Retinal pigment epithelial cell (primary cell): Measurements from ENCODE around the gene RCVRN.

Experiments used
- DNase-seq: peaks from one replicate; pipeline ENCODE4 v3.0.0-alpha.2; 2010; ENCODE audit warnings: low read depth
- H3K4me3 ChIP-seq: 2 replicates; pipeline ENCODE4 v1.5.1; 2011; ENCODE audit warnings: mild to moderate bottlenecking, low read length, control low read depth, moderate library complexity
- TF ChIP-seq, protein P1 (sequence below): conservative IDR thresholded peaks from 2 replicates; pipeline ENCODE4 v1.5.1; 2011; ENCODE audit warnings: low read depth, low read length, control low read depth, inconsistent platforms

Gene RCVRN

DNA sequence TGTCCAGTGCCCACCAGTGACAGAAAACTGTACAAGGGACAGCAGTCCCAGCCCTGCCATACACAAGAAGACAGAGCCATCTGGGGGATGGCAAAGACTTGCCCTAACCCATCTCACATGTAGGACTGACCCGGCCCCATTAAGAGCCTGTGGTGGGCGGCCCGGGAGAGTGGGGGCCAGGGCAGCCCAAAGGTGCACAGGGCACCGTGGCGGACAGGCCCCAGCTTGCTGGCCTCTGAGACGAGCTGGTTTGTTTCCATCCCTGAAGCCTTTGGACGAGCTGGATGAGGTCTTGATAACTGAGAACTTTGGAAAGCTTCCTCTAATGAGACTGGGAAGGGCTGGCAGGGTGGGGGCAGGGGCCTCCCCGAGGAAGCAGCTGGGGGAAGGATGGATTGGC is 11.0 kb upstream of the RCVRN start:
- no peak overlapping the region for H3K4me3 ChIP-seq
- TF ChIP-seq, protein P1, sequence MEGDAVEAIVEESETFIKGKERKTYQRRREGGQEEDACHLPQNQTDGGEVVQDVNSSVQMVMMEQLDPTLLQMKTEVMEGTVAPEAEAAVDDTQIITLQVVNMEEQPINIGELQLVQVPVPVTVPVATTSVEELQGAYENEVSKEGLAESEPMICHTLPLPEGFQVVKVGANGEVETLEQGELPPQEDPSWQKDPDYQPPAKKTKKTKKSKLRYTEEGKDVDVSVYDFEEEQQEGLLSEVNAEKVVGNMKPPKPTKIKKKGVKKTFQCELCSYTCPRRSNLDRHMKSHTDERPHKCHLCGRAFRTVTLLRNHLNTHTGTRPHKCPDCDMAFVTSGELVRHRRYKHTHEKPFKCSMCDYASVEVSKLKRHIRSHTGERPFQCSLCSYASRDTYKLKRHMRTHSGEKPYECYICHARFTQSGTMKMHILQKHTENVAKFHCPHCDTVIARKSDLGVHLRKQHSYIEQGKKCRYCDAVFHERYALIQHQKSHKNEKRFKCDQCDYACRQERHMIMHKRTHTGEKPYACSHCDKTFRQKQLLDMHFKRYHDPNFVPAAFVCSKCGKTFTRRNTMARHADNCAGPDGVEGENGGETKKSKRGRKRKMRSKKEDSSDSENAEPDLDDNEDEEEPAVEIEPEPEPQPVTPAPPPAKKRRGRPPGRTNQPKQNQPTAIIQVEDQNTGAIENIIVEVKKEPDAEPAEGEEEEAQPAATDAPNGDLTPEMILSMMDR = no peak
- DNase-seq = no peak

DNA sequence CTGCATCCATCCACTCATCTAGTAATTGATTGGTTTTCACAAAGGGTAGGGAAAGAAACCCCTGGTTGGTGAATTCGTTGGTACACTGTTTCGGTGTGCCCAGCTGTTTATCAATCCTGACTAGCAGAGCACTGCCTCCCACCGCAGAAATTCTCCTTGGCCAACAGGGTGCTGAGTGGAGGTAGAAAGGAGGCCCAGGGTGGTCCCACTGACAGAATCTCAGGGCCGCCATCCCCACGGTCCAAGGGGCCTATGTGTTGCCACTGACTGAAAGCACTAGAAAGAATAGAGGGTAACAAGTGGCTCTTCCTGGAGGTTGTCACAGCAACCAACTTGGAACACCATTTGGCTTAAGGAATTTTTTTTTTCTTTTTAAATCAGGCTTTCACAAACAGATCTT is 8.4 kb upstream of the RCVRN start:
- TF ChIP-seq, protein P1 = no peak
- DNase-seq = no peak
- no peak overlapping the region for H3K4me3 ChIP-seq

DNA sequence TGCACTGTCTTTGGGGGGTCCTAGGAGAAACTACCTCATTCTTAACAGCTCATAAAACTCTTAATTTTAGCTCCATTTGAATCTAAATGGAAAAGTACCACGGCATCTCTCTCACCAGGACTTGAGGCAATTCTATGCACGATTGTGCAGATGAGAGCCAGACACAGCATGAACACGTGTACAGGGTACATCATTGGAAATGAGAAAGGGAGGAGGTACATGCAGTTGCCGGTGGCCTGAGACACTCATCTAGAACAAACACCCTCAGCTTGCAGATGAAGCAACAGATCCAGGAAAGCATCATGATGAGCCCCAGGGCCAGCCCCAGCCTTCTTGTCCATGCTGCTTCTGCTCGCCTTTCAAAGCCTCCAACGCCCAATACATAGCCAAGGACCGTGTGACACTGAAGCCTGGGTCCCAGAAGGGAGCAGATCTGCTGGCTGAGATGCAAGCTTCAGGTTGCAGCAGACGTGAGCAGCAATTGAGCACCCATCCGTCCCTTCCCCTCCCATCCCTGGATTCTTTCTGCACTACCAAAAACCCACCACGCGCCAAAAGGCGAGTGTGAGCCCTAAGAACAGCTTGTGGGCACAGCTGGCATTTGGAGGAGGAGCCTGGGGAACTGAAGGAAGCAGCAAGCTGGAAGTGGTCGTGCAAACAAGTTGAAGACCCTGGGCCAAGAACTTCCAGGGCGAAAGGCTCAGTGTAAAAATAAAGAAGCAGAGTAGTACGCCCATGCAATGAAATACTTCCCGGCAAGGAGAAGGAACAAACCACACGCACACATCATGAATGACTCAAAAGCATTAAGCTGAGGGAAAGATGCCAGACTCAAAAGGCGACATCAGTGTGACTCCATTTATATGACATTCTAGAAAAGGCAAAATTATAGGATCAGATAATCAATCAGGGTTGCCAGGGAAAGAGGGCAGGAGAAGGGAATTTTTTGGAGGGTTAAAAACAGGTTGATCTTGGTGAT is 7.3 kb upstream of the RCVRN start:
- no peak overlapping the region for H3K4me3 ChIP-seq
- DNase-seq = no peak
- TF ChIP-seq, protein P1 = no peak

DNA sequence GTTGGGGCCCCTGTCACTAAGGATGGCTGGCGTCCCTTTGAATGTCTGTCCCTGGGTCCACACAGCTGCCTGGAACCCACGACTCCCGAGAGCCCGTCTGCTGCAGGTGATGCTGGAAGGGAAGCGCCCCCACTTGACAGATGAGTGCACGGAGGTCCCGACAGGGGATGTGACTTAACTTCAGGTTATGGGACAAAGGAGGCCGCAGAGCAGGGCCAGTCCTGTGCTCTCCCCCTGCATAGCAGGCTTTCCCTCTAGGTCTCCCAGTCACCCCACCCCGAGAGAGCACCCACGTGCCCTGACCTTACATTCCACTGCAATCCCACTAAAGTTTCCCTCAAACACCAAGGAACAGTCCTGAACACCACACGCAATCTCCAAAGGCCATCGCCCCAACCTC is 6.0 kb upstream of the RCVRN start:
- no peak for DNase-seq
- TF ChIP-seq, protein P1 = no peak
- no peak overlapping the region for H3K4me3 ChIP-seq

DNA sequence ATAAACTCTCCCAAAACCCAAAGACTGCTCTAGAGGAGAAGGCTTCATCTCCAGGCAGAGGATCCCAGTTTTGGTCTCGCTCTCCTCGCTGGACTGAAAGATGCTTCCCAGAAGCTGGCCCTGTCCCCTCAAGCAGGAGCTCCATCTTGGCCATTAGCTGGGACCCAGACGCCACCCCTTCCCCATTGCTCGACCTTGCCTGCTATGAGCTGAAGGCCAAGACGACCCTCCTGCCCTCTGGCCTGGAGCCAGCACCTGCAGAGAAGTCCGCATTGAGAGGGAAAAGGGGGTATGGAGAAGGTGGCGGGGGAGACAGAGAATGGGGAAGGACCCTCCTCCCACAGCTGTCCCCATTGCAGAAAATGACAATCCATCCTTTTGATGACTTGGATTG is 3.6 kb upstream of the RCVRN start:
- H3K4me3 ChIP-seq = no peak overlapping the region
- DNase-seq = no peak
- TF ChIP-seq, protein P1 = no peak

DNA sequence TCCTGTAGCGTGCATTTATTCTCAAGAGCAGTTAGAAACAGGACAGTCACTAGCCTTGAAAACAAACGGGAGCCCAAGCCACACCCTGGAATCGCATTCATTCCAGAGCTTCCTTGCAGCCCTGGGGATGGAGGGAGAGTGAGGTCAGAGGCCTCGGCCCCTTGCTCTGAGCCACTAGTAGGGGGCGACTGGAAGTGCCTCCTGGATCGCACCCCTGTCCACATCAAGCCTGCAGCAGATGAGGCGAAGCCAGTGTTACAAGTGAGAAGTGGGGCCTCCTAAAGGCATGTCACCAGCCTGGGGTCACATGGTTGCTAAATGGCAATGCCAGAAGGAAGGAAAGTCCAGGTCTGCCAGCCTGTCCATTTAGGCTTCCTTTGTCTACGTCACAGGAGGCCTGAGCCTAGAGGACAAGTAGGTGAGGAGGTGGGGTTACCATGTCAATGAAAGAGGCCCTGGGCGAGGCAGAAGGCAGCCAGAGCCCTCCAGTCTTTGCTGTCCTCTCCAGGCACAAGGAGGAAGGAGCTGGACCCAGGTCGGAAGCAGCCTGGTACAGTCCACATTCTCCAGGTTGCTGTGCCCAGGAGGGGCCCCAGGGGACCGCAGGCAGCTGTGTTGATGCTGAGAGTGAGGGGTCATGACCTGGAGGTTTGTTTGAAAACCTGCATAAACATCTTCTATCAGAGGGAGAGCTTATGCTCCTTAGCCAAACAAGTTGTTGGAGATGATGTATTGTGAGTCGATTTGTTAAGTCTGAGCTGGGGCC is 3.0 kb upstream of the RCVRN start:
- H3K4me3 ChIP-seq = no peak overlapping the region
- DNase-seq = no peak
- TF ChIP-seq, protein P1 = no peak
